GM18867 (cell line): Measurements from ENCODE around the gene TTC3.
"Not testable (repeated sequence)": the region's sequence is repeated elsewhere in the genome, so short reads cannot be mapped to it uniquely, and the experiment has no call there.

Experiments used
- ATAC-seq: cut with Tn5 transposase; IDR thresholded peaks from one replicate; pipeline ENCODE4 v1.9.1; 2021; ENCODE audit warnings: mild to moderate bottlenecking, moderate library complexity; ENCODE audit not compliant: unreplicated experiment

Gene TTC3

GRCh38 chr21:37143392-37143791 is 70.3 kb downstream of the TTC3 start:
- not testable (repeated sequence) for ATAC-seq

- ATAC-seq: no peak
These were observed 72.6 kb downstream of the TTC3 start for GRCh38 chr21:37145635-37146111.

- no peak for ATAC-seq
These were observed 73.5 kb downstream of the TTC3 start for GRCh38 chr21:37146320-37147235.

- no peak for ATAC-seq
These were observed 76.4 kb downstream of the TTC3 start for GRCh38 chr21:37149411-37149810.

DNA sequence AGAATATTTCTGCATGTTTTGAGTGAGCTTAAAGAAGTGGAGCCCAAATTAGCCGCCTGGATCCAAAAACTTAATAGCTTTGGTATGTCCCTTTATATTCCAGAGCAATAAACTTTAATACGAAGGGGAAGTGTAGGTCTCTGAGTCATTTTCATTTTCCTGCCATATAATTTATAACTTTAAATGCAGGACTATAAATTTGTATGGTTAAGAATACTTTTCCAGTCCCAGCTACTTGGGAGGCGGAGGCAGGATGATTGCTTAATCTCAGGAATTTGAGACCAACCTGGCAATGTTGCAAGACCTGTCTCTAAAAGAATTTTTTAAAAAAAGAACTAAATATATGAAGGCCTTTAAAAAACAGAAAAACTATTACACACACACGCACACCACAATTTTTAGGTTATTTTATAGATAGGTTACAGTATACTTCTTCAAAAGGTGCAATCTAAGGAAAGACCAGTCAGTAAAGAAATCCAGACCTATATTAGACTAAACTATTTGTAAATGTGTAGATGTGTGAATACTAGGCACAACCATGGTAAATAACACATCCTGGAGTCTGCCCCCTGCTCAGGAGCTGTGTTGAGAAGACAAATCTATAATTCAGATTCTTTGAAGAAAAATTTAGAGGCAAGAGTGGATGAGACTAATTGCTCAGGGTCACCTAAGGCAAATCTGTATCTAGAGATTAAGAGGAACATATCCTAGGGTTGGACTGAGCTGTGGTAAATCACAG is 80.3 kb downstream of the TTC3 start:
- no peak for ATAC-seq

- ATAC-seq: no peak
These were observed 80.9 kb downstream of the TTC3 start for GRCh38 chr21:37153935-37154350.

GRCh38 chr21:37155186-37155585 is 82.1 kb downstream of the TTC3 start:
- ATAC-seq: no peak

GRCh38 chr21:37157938-37158337 is 84.9 kb downstream of the TTC3 start:
- ATAC-seq: no peak

GRCh38 chr21:37159053-37159776 is 86.2 kb downstream of the TTC3 start:
- ATAC-seq: no peak

- no peak for ATAC-seq
These were observed 86.9 kb downstream of the TTC3 start for GRCh38 chr21:37159949-37160348.

DNA sequence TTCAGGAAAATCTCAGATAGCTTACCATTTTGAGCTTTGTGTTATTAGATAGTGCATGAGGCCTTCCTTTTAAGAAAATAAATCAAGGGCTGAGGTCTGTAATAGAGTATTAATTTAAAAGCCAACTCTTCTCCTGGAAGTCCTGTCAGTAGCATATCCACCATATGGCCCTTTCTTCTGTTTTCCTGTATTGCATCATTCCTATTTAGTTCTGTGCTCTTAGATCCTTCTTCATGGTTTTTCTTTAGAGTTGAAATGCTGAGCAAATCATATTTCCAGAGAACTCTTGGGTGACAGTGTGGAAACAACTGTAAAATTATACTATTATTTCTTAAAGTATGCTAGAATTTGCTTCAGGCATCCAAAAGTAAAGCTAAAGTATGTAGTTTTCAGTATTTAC is 91.7 kb downstream of the TTC3 start:
- ATAC-seq: no peak

- no peak for ATAC-seq
These were observed 92.5 kb downstream of the TTC3 start for GRCh38 chr21:37165586-37165985.

DNA sequence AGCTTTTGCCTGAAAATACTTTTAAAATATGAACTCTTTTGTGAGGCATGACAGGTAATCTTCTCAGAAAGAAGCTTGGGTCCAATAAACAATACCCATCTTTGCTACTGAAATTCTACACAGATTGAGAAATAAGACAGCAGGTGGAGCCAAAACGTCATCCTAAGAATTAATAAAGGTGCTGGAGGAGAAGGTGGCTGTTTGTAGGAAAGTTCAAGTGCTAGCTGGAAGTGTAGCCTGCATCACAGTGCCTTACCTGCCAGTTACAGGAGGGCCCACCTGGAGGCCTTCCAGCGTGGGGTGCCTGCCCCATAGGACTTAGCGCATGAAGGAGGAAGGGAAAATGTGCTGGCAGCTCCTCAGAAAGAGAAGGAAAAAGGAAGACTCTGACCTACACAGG is 93.7 kb downstream of the TTC3 start:
- ATAC-seq: no peak

- ATAC-seq: no peak
These were observed 95.6 kb downstream of the TTC3 start for GRCh38 chr21:37168666-37169065.

DNA sequence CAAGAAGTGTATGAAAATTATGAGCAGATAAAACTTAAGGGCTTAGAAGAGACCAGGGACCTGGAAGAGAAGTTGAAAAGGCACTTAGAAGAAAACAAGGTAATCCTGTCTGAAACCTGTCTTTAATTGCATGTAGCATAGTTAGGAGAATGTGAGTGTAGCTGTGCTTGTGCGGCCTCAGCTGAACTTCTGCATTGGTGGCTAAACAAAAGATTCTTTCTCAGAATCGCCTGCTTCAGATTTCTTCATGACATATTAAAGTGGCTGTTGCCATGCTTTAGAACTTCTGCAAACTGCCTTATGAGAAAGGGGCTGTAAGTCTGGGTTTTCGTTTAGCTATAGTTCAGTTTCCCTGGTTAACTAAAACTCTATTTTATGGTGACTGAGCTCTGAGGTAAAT is 99.6 kb downstream of the TTC3 start:
- ATAC-seq: no peak

DNA sequence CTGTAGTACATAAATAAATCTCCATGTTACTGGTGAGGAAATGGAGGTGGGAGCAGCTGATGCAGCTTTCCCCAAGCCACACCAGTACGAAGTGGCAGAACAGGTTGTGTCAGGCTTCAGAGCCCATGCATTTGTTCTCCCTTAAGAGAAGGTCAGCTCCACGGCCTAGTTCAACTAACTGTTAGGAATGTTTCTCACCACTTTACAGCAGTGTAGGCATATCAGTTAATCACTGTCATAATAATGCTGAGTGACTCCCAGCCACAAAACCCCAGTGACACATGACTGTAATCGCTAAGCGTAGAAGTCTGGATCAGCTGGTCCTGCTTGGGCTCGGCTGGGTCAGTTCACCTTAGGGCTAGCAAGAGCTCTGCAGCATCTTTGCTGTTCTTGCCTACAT is 103.7 kb downstream of the TTC3 start:
- ATAC-seq: no peak

GRCh38 chr21:37181059-37181458 is 108.0 kb downstream of the TTC3 start:
- ATAC-seq: no peak

- no peak for ATAC-seq
These were observed 109.2 kb downstream of the TTC3 start for GRCh38 chr21:37182222-37182621.

DNA sequence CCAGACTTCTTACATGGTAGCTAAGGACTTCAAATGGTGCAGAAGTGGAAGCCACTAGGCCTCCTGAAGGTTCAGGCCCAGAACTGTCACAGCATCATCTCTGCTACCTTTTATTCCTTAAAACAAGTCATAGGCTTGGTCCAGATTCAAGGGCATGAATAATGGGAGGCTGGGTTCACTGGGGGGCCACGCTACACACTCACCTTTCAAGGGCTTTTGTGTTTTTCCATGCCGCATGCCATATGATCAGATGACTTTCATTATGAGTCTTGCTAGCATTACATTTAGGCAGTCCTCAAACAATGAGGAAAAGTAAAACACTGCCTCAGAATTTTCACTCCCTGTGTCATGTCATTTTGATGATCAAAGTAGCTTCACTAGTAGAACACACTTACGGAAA is 110.7 kb downstream of the TTC3 start:
- no peak for ATAC-seq

- no peak for ATAC-seq
These were observed 111.9 kb downstream of the TTC3 start for GRCh38 chr21:37184784-37185593.
